HG02852 (cell line): ENCODE results near the gene PPP2R2C.

Source experiments
- ATAC-seq: cut with Tn5 transposase; IDR thresholded peaks from one replicate; pipeline ENCODE4 v1.9.1; 2021; ENCODE audit warnings: mild to moderate bottlenecking, moderate library complexity; ENCODE audit not compliant: unreplicated experiment

PPP2R2C gene

DNA sequence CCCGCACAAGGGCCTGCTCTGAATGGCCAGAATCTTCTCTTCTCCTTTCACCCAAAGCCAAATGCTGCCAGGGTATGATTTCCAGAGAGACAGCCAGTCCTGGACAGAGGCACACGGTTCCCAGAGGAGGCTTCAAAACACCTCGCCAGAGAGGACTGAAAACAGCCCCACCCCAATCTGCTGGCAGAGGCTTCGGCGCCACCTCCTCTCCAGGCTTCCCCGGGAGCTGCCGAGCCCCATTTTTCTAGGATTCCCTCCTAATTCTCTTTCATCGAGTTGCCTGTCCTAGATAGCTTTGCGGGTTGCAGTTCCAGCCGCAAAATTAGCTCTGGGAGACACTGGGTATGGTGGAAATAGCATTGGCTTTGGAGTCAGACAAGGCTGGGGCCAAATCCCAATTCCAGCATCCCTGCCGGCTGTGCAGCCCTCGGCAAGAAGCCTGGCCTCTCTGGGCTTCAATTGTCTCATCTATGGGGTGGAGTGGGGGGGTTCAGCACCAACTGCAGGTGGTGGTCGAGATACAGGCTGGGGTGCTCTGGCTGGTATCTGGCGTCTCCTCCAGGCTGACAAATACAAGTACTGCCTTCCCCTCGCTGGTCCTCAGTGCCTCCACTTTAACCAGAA is 22.6 kb downstream of the PPP2R2C start:
- no peak for ATAC-seq

DNA sequence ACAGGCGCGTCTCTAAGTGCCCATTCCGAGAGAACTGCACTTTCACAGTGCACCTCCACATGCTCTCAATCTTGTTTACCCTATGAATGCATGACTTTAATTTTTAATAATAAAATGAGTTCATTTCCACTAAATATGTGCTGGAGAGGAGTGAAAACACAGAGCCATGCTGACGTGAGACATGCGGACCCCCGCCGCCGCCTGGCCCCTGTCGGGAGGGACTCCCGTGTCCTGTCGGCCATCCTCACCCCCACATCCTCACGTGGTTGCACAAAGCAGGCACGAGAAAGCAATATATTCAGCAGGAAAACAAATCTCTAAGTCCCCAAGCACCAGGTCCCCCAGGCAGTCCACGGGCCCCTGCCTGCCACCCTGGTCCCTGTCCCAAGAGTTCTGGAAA is 23.1 kb downstream of the PPP2R2C start:
- ATAC-seq: no peak

- no peak for ATAC-seq
Observed at GRCh38 chr4:6448476-6449170, 23.8 kb downstream of the PPP2R2C start.

GRCh38 chr4:6447672-6448171 is 24.7 kb downstream of the PPP2R2C start:
- ATAC-seq: no peak

DNA sequence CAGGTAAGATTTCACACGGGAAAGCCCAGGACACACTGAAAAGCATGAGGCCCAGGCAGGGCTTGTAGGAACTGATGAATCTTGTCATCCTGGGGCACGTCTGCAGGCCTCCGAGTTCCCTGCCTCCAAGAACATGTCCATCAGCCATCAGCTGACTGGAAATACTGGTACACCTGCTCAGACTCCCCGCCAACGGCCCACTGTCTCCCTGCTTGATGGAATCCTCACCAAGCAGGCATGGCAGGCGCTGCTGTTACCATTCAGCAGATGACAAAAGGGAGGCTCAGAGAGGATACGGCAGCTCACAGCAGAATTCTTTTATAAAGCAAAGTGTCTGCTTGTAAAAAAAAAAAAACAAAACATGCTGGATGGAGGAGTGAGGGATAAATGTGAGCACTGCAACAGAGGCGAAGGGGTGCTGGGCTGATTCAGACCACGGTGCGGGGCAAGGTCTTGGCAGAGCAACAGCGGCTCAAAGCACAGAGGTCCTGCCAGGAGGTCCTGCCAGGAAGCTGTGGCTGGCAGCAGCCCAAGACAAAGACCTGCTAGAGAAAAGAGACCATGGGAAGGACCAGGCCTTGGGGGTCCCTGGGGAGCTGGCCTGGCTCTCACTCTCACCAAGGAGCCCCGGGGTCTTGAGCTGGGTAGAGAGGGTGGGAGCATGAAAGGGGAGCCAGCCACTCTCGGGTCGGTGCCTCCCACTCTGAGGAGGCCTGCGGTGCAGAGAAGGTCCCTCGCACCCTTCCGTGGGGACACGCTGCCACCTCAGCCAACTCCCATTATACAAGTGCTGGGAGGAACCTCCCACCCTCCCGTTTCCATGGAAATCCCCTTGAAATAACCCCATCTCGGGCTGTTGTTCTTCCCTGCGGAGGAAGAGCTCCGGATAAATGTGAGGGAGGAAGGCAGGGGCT is 25.6 kb downstream of the PPP2R2C start:
- ATAC-seq: no peak

DNA sequence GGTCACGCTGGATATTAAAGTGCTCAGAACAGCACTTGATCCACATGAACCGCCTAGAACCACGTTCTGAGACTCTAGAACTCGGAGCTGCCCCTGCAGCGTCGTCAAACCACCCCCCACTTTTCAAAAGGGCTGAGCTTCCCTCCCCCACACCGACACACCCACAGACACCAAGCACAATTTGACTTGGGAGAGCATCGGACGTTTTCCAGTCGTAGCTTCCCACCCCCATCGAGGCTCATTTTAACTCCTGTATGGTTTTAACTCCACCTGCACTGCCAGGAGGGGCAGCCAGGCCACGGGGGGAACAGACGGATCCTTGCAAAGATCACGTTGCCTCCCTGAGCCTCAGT is 26.3 kb downstream of the PPP2R2C start:
- no peak for ATAC-seq

- no peak for ATAC-seq
Observed at GRCh38 chr4:6445403-6446129, 26.8 kb downstream of the PPP2R2C start.

- no peak for ATAC-seq
Observed at GRCh38 chr4:6444582-6444981, 27.8 kb downstream of the PPP2R2C start.

- ATAC-seq: no peak
Observed at GRCh38 chr4:6443035-6444023, 29.1 kb downstream of the PPP2R2C start.

- ATAC-seq: no peak
Observed at GRCh38 chr4:6442555-6442954, 29.9 kb downstream of the PPP2R2C start.

GRCh38 chr4:6441758-6442157 is 30.7 kb downstream of the PPP2R2C start:
- no peak for ATAC-seq

DNA sequence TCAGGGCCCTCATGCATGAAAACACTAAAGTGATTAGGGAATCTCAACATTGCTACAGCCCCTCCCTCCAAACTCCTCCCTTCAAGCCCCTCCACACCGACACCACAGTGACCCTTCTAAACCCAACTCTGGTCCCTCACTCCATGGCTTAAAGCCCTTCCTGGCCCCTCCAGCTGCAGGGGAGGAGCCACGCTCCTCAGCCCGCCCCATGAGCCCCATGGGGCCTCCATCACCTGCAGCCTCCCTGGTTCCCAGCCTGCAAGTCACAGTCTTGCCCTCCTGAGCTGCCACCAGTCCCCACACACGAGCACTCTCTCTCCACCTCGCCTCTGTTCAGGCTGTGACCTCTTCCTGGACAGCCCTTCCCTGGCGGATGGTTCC is 31.2 kb downstream of the PPP2R2C start:
- ATAC-seq: no peak

DNA sequence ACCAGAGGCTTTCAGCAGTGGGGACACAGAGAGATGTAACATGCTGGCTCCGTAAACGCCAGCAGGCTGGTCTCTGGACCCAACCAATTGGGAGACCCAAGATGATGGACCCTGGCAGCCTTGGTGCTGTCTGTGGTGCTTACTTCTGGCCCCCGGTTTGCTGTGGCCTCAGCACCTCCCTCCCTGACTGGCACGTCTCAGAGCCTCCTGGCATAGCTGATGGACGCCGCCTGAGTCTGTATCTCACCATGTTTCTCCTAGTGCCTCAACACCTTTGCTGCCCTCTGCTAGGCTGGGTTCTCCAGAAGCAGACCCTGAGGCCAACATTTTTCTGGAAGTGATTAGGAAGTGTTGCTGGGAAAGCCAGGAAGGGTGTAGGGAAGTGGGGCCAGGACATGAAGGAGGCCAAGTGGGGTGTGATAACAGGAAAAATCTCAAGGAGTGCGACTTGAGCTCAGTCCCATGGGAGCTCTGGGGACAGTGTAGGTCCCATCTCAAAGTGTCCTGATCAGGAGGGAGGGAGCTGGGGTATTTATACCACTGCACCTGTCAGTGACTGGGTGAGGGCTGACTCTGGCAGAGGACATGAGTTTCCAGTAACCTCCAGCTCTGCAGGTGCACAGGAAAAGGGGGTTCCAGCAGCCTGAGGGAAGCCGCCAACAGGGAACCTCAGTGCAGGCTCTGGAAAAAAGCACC is 31.8 kb downstream of the PPP2R2C start:
- ATAC-seq: no peak

DNA sequence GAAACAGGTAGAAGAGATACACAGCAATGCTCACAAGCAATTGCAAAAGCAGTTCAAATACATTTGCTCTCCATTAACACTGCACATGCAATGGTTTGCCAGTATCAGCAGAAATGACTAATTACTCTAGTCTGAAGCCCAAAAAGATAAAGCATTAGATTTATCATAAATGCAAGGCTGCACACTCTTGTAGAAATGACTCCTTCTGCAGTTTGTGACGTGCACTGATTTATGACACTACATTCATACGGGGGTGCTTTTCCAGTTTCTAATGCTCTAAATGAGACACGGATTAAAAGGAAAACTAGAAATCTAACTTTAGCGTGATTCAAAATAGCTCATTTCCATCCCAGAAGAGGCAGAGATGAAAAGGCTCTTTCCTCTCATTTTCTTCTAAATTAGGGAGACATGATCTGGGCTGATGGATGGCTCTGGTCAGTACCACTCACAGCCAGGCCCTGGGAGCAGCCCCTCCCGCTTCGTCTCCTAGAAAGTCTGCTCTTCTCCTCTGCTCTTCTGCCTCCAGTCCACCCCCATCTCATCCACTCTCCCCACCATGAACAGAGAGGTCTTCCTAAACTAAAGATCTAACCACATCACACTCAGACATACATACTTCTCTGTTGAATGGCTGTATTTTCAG is 33.2 kb downstream of the PPP2R2C start:
- ATAC-seq: no peak

DNA sequence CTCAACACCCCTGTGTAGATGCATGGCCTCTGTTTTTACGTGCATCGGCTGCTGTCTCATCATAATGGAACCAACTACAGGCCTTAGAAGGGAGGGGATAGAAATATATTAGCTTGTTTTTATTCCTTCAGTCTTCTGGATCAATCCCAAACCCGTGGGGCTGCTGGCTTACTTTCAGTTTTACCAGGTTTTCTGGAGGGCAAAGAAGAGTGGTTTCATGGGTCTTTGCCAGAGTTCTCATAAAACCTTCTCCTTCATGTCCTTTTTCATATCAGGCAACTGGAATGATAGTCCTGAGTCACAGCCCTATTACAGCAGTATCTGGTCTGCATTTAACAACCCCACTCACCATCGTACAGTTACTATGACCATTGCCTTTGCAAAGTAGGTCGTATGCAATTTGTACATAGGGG is 34.6 kb downstream of the PPP2R2C start:
- ATAC-seq: no peak

DNA sequence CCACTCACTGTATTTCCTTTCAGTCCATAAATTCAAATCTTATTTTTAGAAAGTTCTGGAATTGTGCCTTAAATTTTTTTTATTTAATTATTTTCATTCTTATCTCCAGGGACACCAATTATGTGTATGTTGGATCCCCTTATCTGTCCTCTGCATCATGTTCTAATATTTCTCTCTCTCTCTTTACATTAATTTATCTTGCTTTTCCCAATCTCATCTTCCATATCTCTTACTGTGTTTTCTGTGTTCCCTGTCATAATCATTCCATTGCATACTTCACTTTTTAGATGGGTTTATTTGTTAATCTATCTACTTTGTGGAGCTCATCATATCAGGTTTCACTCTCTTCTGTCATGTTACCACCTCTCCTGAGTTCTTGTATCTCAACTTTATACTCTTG is 37.4 kb downstream of the PPP2R2C start:
- ATAC-seq: no peak

GRCh38 chr4:6430927-6431326 is 41.5 kb downstream of the PPP2R2C start:
- no peak for ATAC-seq

DNA sequence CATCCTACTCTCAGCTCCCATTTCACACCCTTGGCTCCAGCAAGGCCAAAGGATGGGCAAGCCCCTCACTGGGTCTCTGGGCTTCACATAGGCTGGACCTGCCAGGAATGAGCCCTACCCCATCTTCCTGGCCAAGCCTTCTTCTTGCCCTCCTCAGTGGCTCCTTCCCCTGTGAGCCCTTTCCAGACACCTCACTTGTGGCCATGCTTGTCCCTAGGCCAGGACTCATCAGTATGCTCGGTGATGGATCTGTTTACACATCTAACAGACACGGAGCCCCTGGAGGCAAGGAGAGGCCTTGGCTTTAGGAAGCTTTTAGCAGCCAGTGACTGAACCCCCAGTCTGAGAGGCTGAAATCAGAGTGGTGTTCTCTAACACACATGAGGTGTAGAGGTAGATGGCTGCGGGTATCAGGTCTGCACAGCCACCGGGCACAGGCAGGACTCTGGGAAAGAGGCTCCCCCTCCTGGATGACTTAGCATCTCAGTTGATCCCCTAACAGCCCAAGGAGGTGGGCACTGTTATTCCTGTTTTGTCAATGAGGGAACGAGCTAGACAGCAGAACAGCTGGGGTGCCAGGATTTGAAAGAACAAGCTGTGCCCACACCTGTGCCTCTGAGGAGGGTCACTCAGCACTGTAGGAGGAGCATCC is 44.8 kb downstream of the PPP2R2C start:
- no peak for ATAC-seq
